HG02763 (cell line): ENCODE results near the gene MEA1.
"Not testable (repeated sequence)": the region's sequence is repeated elsewhere in the genome, so short reads cannot be mapped to it uniquely, and the experiment has no call there.

Source experiments
- ATAC-seq: cut with Tn5 transposase; IDR thresholded peaks from one replicate; pipeline ENCODE4 v1.9.1; 2021; ENCODE audit warnings: mild to moderate bottlenecking, moderate library complexity; ENCODE audit not compliant: unreplicated experiment

Gene MEA1

GRCh38 chr6:43013843-43014433 lies at the start of gene MEA1, which contains the start of gene KLHDC3:
Gene MEA1, minus strand, starts transcription at chr6:43013946. Its CDS starts 133 bp downstream, at chr6:43013813.
Gene KLHDC3, plus strand, starts transcription at chr6:43014249. Its CDS starts 2,944 bp downstream, at chr6:43017193.
- ATAC-seq = peak; percentile 93

GRCh38 chr6:43062818-43063217 lies 49.1 kb upstream of the MEA1 start:
- no peak for ATAC-seq

GRCh38 chr6:43061861-43062260 lies 48.1 kb upstream of the MEA1 start:
- no peak for ATAC-seq

- no peak for ATAC-seq
Observed at GRCh38 chr6:43060755-43061633, 47.2 kb upstream of the MEA1 start.

- no peak for ATAC-seq
Observed at GRCh38 chr6:43060034-43060754, 46.4 kb upstream of the MEA1 start.

- ATAC-seq = peak; percentile 89
Observed at GRCh38 chr6:43059168-43060033, 45.7 kb upstream of the MEA1 start, which contains the start of the genes KLC4 and MRPL2. Gene KLC4, plus strand, starts transcription at chr6:43059631. Its CDS starts 1,705 bp downstream, at chr6:43061336. Gene MRPL2, minus strand, starts transcription at chr6:43059434. Its CDS starts 53 bp downstream, at chr6:43059381.

GRCh38 chr6:43058531-43058930 lies 44.8 kb upstream of the MEA1 start:
- ATAC-seq = no peak

GRCh38 chr6:43055966-43056365 lies 42.2 kb upstream of the MEA1 start:
- ATAC-seq = no peak

GRCh38 chr6:43054206-43054943 lies 40.6 kb upstream of the MEA1 start:
- no peak for ATAC-seq

- ATAC-seq = peak; percentile 83
Observed at GRCh38 chr6:43053545-43054205, 39.9 kb upstream of the MEA1 start, which contains the start of gene CUL7. Gene CUL7, minus strand, starts transcription at chr6:43053851. Its CDS starts 1,063 bp downstream, at chr6:43052788.

- ATAC-seq = peak; percentile 11
Observed at GRCh38 chr6:43052842-43053544, 39.2 kb upstream of the MEA1 start.

GRCh38 chr6:43052225-43052841 lies 38.6 kb upstream of the MEA1 start:
- no peak for ATAC-seq

GRCh38 chr6:43050981-43051380 lies 37.2 kb upstream of the MEA1 start:
- no peak for ATAC-seq

- no peak for ATAC-seq
Observed at GRCh38 chr6:43047998-43048397, 34.3 kb upstream of the MEA1 start.

GRCh38 chr6:43045371-43045930 lies 31.7 kb upstream of the MEA1 start:
- no peak for ATAC-seq

- ATAC-seq = no peak
Observed at GRCh38 chr6:43043310-43043709, 29.6 kb upstream of the MEA1 start.

- ATAC-seq = not testable (repeated sequence)
Observed at GRCh38 chr6:43041475-43041874, 27.7 kb upstream of the MEA1 start.
